IMR-90 (cell line): ENCODE results near the gene IVNS1ABP. TPM values are rescaled to one million over a fixed set of nuclear protein-coding genes. Genes with fewer than 3 reads are reported as not detected.
A peak's percentile ranks its signal among the peaks of the same experiment; 100 is the strongest.

Experiments used
- ATAC-seq: fragments of 200-7000 bp; cut with Tn5 transposase; 2 replicates; pipeline ENCODE4 v1.9.1; 2020; ENCODE audit warnings: low read depth, mild to moderate bottlenecking, moderate library complexity
- BruUV-seq: library from RNA; stranded (reverse); fragments of 400-500 nt; replicated peaks from 2 replicates; lab custom pipeline; 2021; lab: Mats Ljungman, UMichigan
- CTCF ChIA-PET: fragments of 300-600 bp; formaldehyde crosslinking; extraction: SDS; loops from one replicate; lab custom pipeline; 2021; ENCODE audit warnings: antibody characterized with exemption; lab: Yijun Ruan, JAX
- POLR2A ChIA-PET: fragments of 300-600 bp; sonication (Branson Sonifier 250); formaldehyde crosslinking; loops from one replicate; lab custom pipeline; 2022; ENCODE audit warnings: antibody characterized with exemption; ENCODE audit not compliant: unreplicated experiment; lab: Charles Lee
- DNase-seq: peaks from one replicate; pipeline ENCODE4 v3.0.0; 2013
- H2AFZ ChIP-seq: replicated peaks from 2 replicates; pipeline ENCODE3; 2013; ENCODE audit warnings: low read length, mild to moderate bottlenecking; ENCODE audit not compliant: poor library complexity
- H2AK5ac ChIP-seq: 2 replicates; pipeline ENCODE4 v1.6.1; 2013; ENCODE audit warnings: low read depth, low read length, inconsistent platforms
- H2AK9ac ChIP-seq: replicated peaks from 2 replicates; pipeline ENCODE3; 2013; ENCODE audit warnings: mild to moderate bottlenecking, low read depth, low read length, moderate library complexity; ENCODE audit not compliant: poor library complexity
- H2BK120ac ChIP-seq: 2 replicates; pipeline ENCODE4 v1.6.1; 2013; ENCODE audit warnings: low read depth, low read length, inconsistent platforms
- H2BK15ac ChIP-seq: 3 replicates; pipeline ENCODE4 v1.6.1; 2013; ENCODE audit warnings: low read depth, low read length, inconsistent platforms
- H2BK20ac ChIP-seq: 2 replicates; pipeline ENCODE4 v1.6.1; 2013; ENCODE audit warnings: low read depth, mild to moderate bottlenecking, inconsistent platforms, low read length, moderate library complexity
- H2BK5ac ChIP-seq: 2 replicates; pipeline ENCODE4 v1.6.1; 2013; ENCODE audit warnings: mild to moderate bottlenecking, low read depth, low read length, inconsistent platforms; ENCODE audit not compliant: poor library complexity, severe bottlenecking
- H3K14ac ChIP-seq: replicated peaks from 2 replicates; pipeline ENCODE4 v1.6.1; 2013; ENCODE audit warnings: low read depth, low read length, inconsistent platforms
- H3K18ac ChIP-seq: 2 replicates; pipeline ENCODE4 v1.6.1; 2013; ENCODE audit warnings: low read depth, low read length, control low read depth
- H3K23ac ChIP-seq: 2 replicates; pipeline ENCODE4 v1.6.1; 2013; ENCODE audit warnings: low read depth, low read length, inconsistent platforms
- H3K27ac ChIP-seq: 2 replicates; pipeline ENCODE4 v1.5.1; 2013; ENCODE audit warnings: mild to moderate bottlenecking, control low read depth, low read length; ENCODE audit not compliant: insufficient read depth
- H3K27me3 ChIP-seq: 2 replicates; pipeline ENCODE4 v1.6.1; 2013; ENCODE audit warnings: low read length; ENCODE audit not compliant: control insufficient read depth, insufficient read depth
- H3K36me3 ChIP-seq: 2 replicates; pipeline ENCODE4 v1.6.1; 2013; ENCODE audit warnings: low read length, mixed read lengths; ENCODE audit not compliant: control insufficient read depth, insufficient read depth
- H3K4ac ChIP-seq: 2 replicates; pipeline ENCODE4 v1.6.1; 2013; ENCODE audit warnings: low read depth, low read length, inconsistent platforms
- H3K4me1 ChIP-seq: 2 replicates; pipeline ENCODE4 v1.6.1; 2013; ENCODE audit warnings: low read length, mixed read lengths; ENCODE audit not compliant: control insufficient read depth, insufficient read depth
- H3K4me2 ChIP-seq: 2 replicates; pipeline ENCODE4 v1.6.1; 2013; ENCODE audit warnings: low read depth, mild to moderate bottlenecking, control low read depth, low read length, moderate library complexity
- H3K4me3 ChIP-seq: 2 replicates; pipeline ENCODE4 v1.5.1; 2013; ENCODE audit warnings: low read depth, mild to moderate bottlenecking, control low read depth, low read length, moderate library complexity; ENCODE audit not compliant: insufficient read depth
- H3K56ac ChIP-seq: 2 replicates; pipeline ENCODE4 v1.6.1; 2013; ENCODE audit warnings: low read length, inconsistent platforms; ENCODE audit not compliant: insufficient read depth; ENCODE audit errors: extremely low read depth
- H3K79me1 ChIP-seq, 2 experiments: 2 replicates each; pipeline ENCODE4 v1.6.1; 2013; ENCODE audit warnings: low read length in 2 of 2, inconsistent platforms in 1 of 2, low read depth in 1 of 2
- H3K9ac ChIP-seq: 2 replicates; pipeline ENCODE4 v1.6.1; 2013; ENCODE audit warnings: low read depth, low read length, control low read depth
- H3K9me1 ChIP-seq: 2 replicates; pipeline ENCODE4 v1.6.1; 2013; ENCODE audit warnings: low read length, inconsistent platforms; ENCODE audit not compliant: insufficient read depth
- H3K9me3 ChIP-seq: 2 replicates; pipeline ENCODE4 v1.6.1; 2013; ENCODE audit warnings: low read length; ENCODE audit not compliant: control insufficient read depth, insufficient read depth
- H4K20me1 ChIP-seq: 2 replicates; pipeline ENCODE4 v1.6.1; 2013; ENCODE audit warnings: low read length, inconsistent platforms; ENCODE audit not compliant: insufficient read depth
- H4K5ac ChIP-seq: 2 replicates; pipeline ENCODE4 v1.6.1; 2013; ENCODE audit warnings: mild to moderate bottlenecking, low read depth, low read length, control low read depth
- H4K8ac ChIP-seq, 2 experiments: 2 replicates each; pipeline ENCODE4 v1.6.1; 2013; ENCODE audit warnings: low read depth in 2 of 2, low read length in 2 of 2, control low read depth in 1 of 2, inconsistent platforms in 1 of 2
- H4K91ac ChIP-seq: 2 replicates; pipeline ENCODE4 v1.6.1; 2013; ENCODE audit warnings: low read depth, low read length, inconsistent platforms; ENCODE audit not compliant: insufficient read depth
- CEBPB ChIP-seq: IDR thresholded peaks from 2 replicates; pipeline ENCODE4 v1.6.1; 2012; ENCODE audit warnings: low read depth, low read length, improper control_type of control experiment
- NFE2L2 ChIP-seq: fragments of 150-350 bp; IDR thresholded peaks from 2 replicates; pipeline ENCODE4 v1.6.1; 2016; ENCODE audit warnings: low read depth, mild to moderate bottlenecking, low read length
- POLR2A ChIP-seq: IDR thresholded peaks from 2 replicates; pipeline ENCODE4 v1.6.1; 2012; ENCODE audit warnings: mild to moderate bottlenecking, low read depth, low read length
- RAD21 ChIP-seq: IDR thresholded peaks from 2 replicates; pipeline ENCODE4 v1.6.1; 2012; ENCODE audit warnings: low read length, improper control_type of control experiment
- WGBS, 2 experiments: methylation state at CpG; one replicate each; pipeline versions ENCODE4 v1.1.5 to v1.1.7; 2013; ENCODE audit warnings: missing lambda C conversion rate in 2 of 2; ENCODE audit not compliant: insufficient read length in 1 of 2; ENCODE audit errors: extremely low coverage in 2 of 2; 5-methylcytosine and 5-hydroxymethylcytosine counted together
- dilution Hi-C: fragments of 300-500 bp; cut with HindIII; formaldehyde crosslinking; loops from one replicate; pipeline ENCODE4 v1.14.3; 2018; ENCODE audit warnings: low sequenced_read_pairs; ENCODE audit not compliant: unreplicated experiment
- in situ Hi-C: fragments of 300-500 bp; cut with MboI; formaldehyde crosslinking; loops from 3 replicates; pipeline ENCODE4 v1.14.3; 2019; ENCODE audit warnings: low sequenced_read_pairs, inconsistent platforms, mixed read lengths
- intact Hi-C: fragments of 100-400 bp; cut with micrococcal nuclease; formaldehyde crosslinking; loops from 2 replicates; pipeline ENCODE4 v1.10.0; 2022
- polyA plus RNA-seq, 3 experiments: library from polyadenylated mRNA; depleted of rRNA; stranded (reverse); fragments of >200 nt; gene quantifications; 2 replicates each; pipeline ENCODE4 v1.2.3, GENCODE V29; 2012; ENCODE audit warnings: low replicate concordance in 1 of 3
- total RNA-seq: library from RNA; depleted of rRNA; stranded (reverse); fragments of >200 nt; gene quantifications from 2 replicates; pipeline ENCODE4 v1.2.3, GENCODE V29; 2012

IVNS1ABP gene
- total and polyA plus RNA-seq, 2 of the 4 experiments (the other 2 are of a cell fraction): 21.8 to 26.7 TPM

DNA sequence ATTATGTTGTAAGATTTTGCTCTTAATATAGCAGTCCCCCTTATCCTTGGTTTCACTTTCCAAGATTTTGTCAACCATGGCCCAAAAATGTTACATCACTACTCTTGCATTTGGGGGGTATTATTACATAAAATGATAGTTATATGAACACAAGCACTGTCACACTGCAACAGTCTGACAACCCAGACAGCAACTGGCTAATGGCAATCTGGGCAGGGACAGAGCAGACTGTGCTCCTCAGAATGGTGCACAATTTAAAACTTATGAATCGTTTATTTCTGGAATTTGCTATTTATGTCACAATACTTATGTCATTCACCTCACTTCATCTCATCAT lies 2.1 kb upstream of the IVNS1ABP start:
- no peak for ATAC-seq
- dilution Hi-C loops: no loop called here
- no peak overlapping the region for H3K4me2 ChIP-seq

More for the DNA sequence above, 2.1 kb upstream of the IVNS1ABP start:
- H3K27ac ChIP-seq: no peak overlapping the region
- no peak overlapping the region for H4K91ac ChIP-seq
- TF ChIP-seq NFE2L2: no peak
- TF ChIP-seq RAD21: no peak
- no peak for TF ChIP-seq POLR2A
- 0 out of 2 replicates have a peak, but pooled peaks have one; percentile 18 for TF ChIP-seq CEBPB
- no peak overlapping the region for H4K8ac ChIP-seq
- no peak overlapping the region for H2BK5ac ChIP-seq
- H2AK9ac ChIP-seq: no peak overlapping the region
- no peak for DNase-seq
- no peak overlapping the region for H3K14ac ChIP-seq
- no peak overlapping the region for H3K23ac ChIP-seq
- intact Hi-C loops (loop anchor here (5.0 kb wide), 4 partner anchors 83 to 238 kb away; partner anchors contain the start of genes SWT1 and TRMT1L), in situ Hi-C loops (no loop called here)
- H3K79me1 ChIP-seq: peaks cover 3 to 21% of the 10 kb centered on the region in 2 experiments
- peaks cover 3% of the 10 kb centered on the region for H3K4me1 ChIP-seq
- no peak overlapping the region for H3K4ac ChIP-seq
- ChIA-PET POLR2A (no interaction called here), CTCF (no interaction called here)
- no peak overlapping the region for H3K18ac ChIP-seq
- no peak overlapping the region for H3K56ac ChIP-seq
- H3K27me3 ChIP-seq: no peaks in the 10 kb centered on the region
- H2AK5ac ChIP-seq: no peak overlapping the region
- no peak overlapping the region for H3K9ac ChIP-seq
- no peaks in the 10 kb centered on the region for H3K9me3 ChIP-seq
- no peak overlapping the region for H2BK120ac ChIP-seq
- H2BK15ac ChIP-seq: no peak overlapping the region
- H4K5ac ChIP-seq: no peak overlapping the region
- no peak overlapping the region for H2AFZ ChIP-seq
- BruUV-seq: no TSS peak
- no peaks in the 10 kb centered on the region for H3K9me1 ChIP-seq
- H3K36me3 ChIP-seq: no peaks in the 10 kb centered on the region
- no peak overlapping the region for H3K4me3 ChIP-seq
- no peak overlapping the region for H2BK20ac ChIP-seq
- no CpG with 5 or more reads among the region's 1 CpG for WGBS, 2 experiments
- H4K20me1 ChIP-seq: peaks cover 17% of the 10 kb centered on the region; the same call in 1 of the 2 replicates
